SK-N-SH (cell line): Measurements from ENCODE around the gene NCAM1. TPM values are rescaled to one million over a fixed set of nuclear protein-coding genes. Genes with fewer than 3 reads are reported as not detected.

Source experiments
- CTCF ChIA-PET: fragments of 300-600, 350-600 bp; formaldehyde crosslinking; extraction: SDS; loops from one replicate; lab custom pipeline; 2021; lab: Yijun Ruan, JAX
- POLR2A ChIA-PET: fragments of 350-600 bp; sonication (Branson Sonifier 250); formaldehyde crosslinking; extraction: SDS; loops from one replicate; lab custom pipeline; 2020; ENCODE audit warnings: antibody characterized with exemption, inconsistent platforms; lab: Yijun Ruan, JAX
- DNase-seq: peaks from one replicate; pipeline ENCODE4 v3.0.0; 2012
- H2AFZ ChIP-seq: fragments of 200-600 bp; sonication (generic); 2 replicates; pipeline ENCODE4 v1.8.1; 2016; ENCODE audit warnings: antibody characterized with exemption, mild to moderate bottlenecking, low read depth
- H3F3A ChIP-seq: fragments of 200-600 bp; sonication (generic); replicated peaks from 2 replicates; pipeline ENCODE3; 2016; ENCODE audit warnings: antibody characterized with exemption, mild to moderate bottlenecking; ENCODE audit not compliant: insufficient read depth
- H3K27ac ChIP-seq, 2 experiments: fragments of 200-500 bp in 1 of 2; fragments of 200-600 bp in 1 of 2; sonication (Bioruptor generic) in 1 of 2; sonication (generic), shearing (Covaris generic) in 1 of 2; 2 replicates each; pipeline versions ENCODE4 v1.5.1 to v1.6.1; 2014 to 2016; ENCODE audit warnings: low read depth in 2 of 2, inconsistent platforms in 1 of 2, low read length in 1 of 2, mild to moderate bottlenecking in 1 of 2, mixed read lengths in 1 of 2
- H3K27me3 ChIP-seq: fragments of 200-600 bp; sonication (generic), shearing (Covaris generic); 2 replicates; pipeline ENCODE4 v1.6.1; 2016; ENCODE audit warnings: mixed run types; ENCODE audit not compliant: insufficient read depth
- H3K36me3 ChIP-seq, 2 experiments: fragments of 200-500 bp in 1 of 2; fragments of 200-600 bp in 1 of 2; sonication (Bioruptor generic) in 1 of 2; sonication (generic) in 1 of 2; replicated peaks in 1 of 2; 2 replicates each; pipeline versions ENCODE3 to v1.5.1; 2014 to 2016; ENCODE audit warnings: low read length in 1 of 2, mild to moderate bottlenecking in 1 of 2; ENCODE audit not compliant: insufficient read depth in 2 of 2, control insufficient read depth in 1 of 2
- H3K4me1 ChIP-seq, 2 experiments: fragments of 200-500 bp in 1 of 2; fragments of 200-600 bp in 1 of 2; sonication (Bioruptor generic) in 1 of 2; sonication (generic), shearing (Covaris generic) in 1 of 2; 2 replicates each; pipeline versions ENCODE4 v1.5.1 to v1.6.1; 2014 to 2016; ENCODE audit warnings: low read depth in 1 of 2, low read length in 1 of 2, mixed run types in 1 of 2; ENCODE audit not compliant: insufficient read depth in 2 of 2, control insufficient read depth in 1 of 2
- H3K4me2 ChIP-seq: fragments of 200-600 bp; sonication (generic), shearing (Covaris generic); 2 replicates; pipeline ENCODE4 v1.6.1; 2017; ENCODE audit warnings: mixed run types
- H3K4me3 ChIP-seq, 2 experiments: fragments of 200-500 bp in 1 of 2; fragments of 200-600 bp in 1 of 2; sonication (Bioruptor generic) in 1 of 2; sonication (generic), shearing (Covaris generic) in 1 of 2; 2 replicates each; pipeline versions ENCODE4 v1.5.1 to v1.8.1; 2014 to 2016; ENCODE audit warnings: low read depth in 2 of 2, inconsistent platforms in 1 of 2, low read length in 1 of 2, mild to moderate bottlenecking in 1 of 2, mixed read lengths in 1 of 2, moderate library complexity in 1 of 2
- H3K79me2 ChIP-seq: fragments of 200-600 bp; sonication (generic); 2 replicates; pipeline ENCODE4 v1.8.1; 2017; ENCODE audit warnings: mild to moderate bottlenecking; ENCODE audit not compliant: insufficient read depth
- H3K9ac ChIP-seq: fragments of 200-600 bp; sonication (generic); 2 replicates; pipeline ENCODE4 v1.6.1; 2017; ENCODE audit warnings: mixed run types
- H3K9me2 ChIP-seq: fragments of 200-600 bp; sonication (generic); 2 replicates; pipeline ENCODE4 v1.6.1; 2017; ENCODE audit warnings: mixed run types
- H3K9me3 ChIP-seq: fragments of 200-600 bp; sonication (generic); 2 replicates; pipeline ENCODE4 v1.6.1; 2017; ENCODE audit warnings: mixed run types, mild to moderate bottlenecking, moderate library complexity
- H4K20me1 ChIP-seq: fragments of 200-600 bp; sonication (generic); 2 replicates; pipeline ENCODE4 v1.6.1; 2017; ENCODE audit warnings: mild to moderate bottlenecking, mixed run types; ENCODE audit not compliant: insufficient read depth
- CHD2 ChIP-seq: fragments of 150-350 bp; IDR thresholded peaks from 2 replicates; pipeline ENCODE4 v1.6.1; 2018; ENCODE audit warnings: low read length; ENCODE audit not compliant: partially characterized antibody
- CTCF ChIP-seq: fragments of 200-600 bp; sonication (generic); IDR thresholded peaks from 2 replicates; pipeline ENCODE4 v1.6.1; 2017; ENCODE audit warnings: antibody characterized with exemption, mild to moderate bottlenecking, moderate library complexity
- ELF1 ChIP-seq: IDR thresholded peaks from 2 replicates; pipeline ENCODE4 v1.4.0; 2012
- EP300 ChIP-seq, 2 experiments: IDR thresholded peaks; 2 replicates each; pipeline versions ENCODE4 v1.4.0 to v1.6.1; 2012; ENCODE audit warnings: borderline replicate concordance in 1 of 2, low read depth in 1 of 2, low read length in 1 of 2
- EZH2phosphoT487 ChIP-seq: fragments of 200-600 bp; sonication (generic); IDR thresholded peaks from 2 replicates; pipeline ENCODE4 v1.6.1; 2017; ENCODE audit warnings: low read depth, mixed run types, mild to moderate bottlenecking, antibody characterized with exemption, moderate library complexity, borderline replicate concordance
- FOSL2 ChIP-seq: IDR thresholded peaks from 2 replicates; pipeline ENCODE4 v1.4.0; 2012; ENCODE audit warnings: low read depth, mild to moderate bottlenecking, moderate library complexity, borderline replicate concordance
- FOXJ3 ChIP-seq: sonication (generic); formaldehyde crosslinking; IDR thresholded peaks from 2 replicates; pipeline ENCODE4 v1.5.1; 2020; ENCODE audit warnings: mild to moderate bottlenecking, missing genetic modification reagents
- FOXM1 ChIP-seq: IDR thresholded peaks from 2 replicates; pipeline ENCODE4 v1.4.0; 2012; ENCODE audit warnings: low read depth, mild to moderate bottlenecking
- GABPA ChIP-seq: IDR thresholded peaks from 2 replicates; pipeline ENCODE4 v1.4.0; 2012; ENCODE audit warnings: low read depth, mild to moderate bottlenecking
- GATA2 ChIP-seq: sonication (generic); formaldehyde crosslinking; IDR thresholded peaks from 2 replicates; pipeline ENCODE4 v1.5.0; 2020; ENCODE audit warnings: mild to moderate bottlenecking, missing genetic modification reagents
- MEF2A ChIP-seq: IDR thresholded peaks from 2 replicates; pipeline ENCODE4 v1.4.0; 2012; ENCODE audit warnings: low read depth, borderline replicate concordance
- MXI1 ChIP-seq: IDR thresholded peaks from 2 replicates; pipeline ENCODE4 v1.6.1; 2012; ENCODE audit warnings: mild to moderate bottlenecking, low read depth, low read length, improper control_type of control experiment
- NFIC ChIP-seq: IDR thresholded peaks from 2 replicates; pipeline ENCODE4 v1.4.0; 2012; ENCODE audit warnings: borderline replicate concordance
- POLR2AphosphoS5 ChIP-seq: IDR thresholded peaks from 2 replicates; pipeline ENCODE4 v1.6.1; 2012; ENCODE audit warnings: low read depth, low read length
- REST ChIP-seq: IDR thresholded peaks from 2 replicates; pipeline ENCODE4 v1.6.1; 2012; ENCODE audit warnings: mild to moderate bottlenecking, low read depth, low read length, moderate library complexity
- RXRA ChIP-seq: IDR thresholded peaks from 2 replicates; pipeline ENCODE4 v1.4.0; 2012; ENCODE audit warnings: low read depth, mild to moderate bottlenecking, borderline replicate concordance
- SIN3A ChIP-seq: IDR thresholded peaks from 2 replicates; pipeline ENCODE4 v1.6.1; 2012; ENCODE audit warnings: low read depth, mild to moderate bottlenecking, low read length, moderate library complexity, borderline replicate concordance
- SMC3 ChIP-seq: IDR thresholded peaks from 2 replicates; pipeline ENCODE4 v1.6.1; 2012; ENCODE audit warnings: low read depth, low read length, improper control_type of control experiment
- TCF12 ChIP-seq: IDR thresholded peaks from 2 replicates; pipeline ENCODE4 v1.4.0; 2012
- YY1 ChIP-seq: IDR thresholded peaks from 2 replicates; pipeline ENCODE4 v1.4.0; 2012; ENCODE audit warnings: low read depth, mild to moderate bottlenecking
- WGBS: methylation state at CpG from one replicate; pipeline ENCODE4 v1.1.6; 2017; ENCODE audit warnings: low lambda C conversion rate; 5-methylcytosine and 5-hydroxymethylcytosine counted together
- polyA plus RNA-seq, 3 experiments: library from polyadenylated mRNA; depleted of rRNA; stranded (reverse); fragments of >200 nt; gene quantifications; 2 replicates each; pipeline ENCODE4 v1.2.3, GENCODE V29; 2012
- TF ChIP-seq, protein P1 (sequence below): IDR thresholded peaks from 2 replicates; pipeline ENCODE4 v1.4.0; 2012; ENCODE audit warnings: low read depth, borderline replicate concordance

Gene NCAM1
- polyA plus RNA-seq, 1 of the 3 experiments (the other 2 are of a cell fraction): 19.4 TPM

GRCh38 chr11:113153847-113154246, 192.6 kb downstream of the NCAM1 start:
- no peak overlapping the region for H3K4me2 ChIP-seq
- CTCF ChIA-PET: interaction anchor here (1.0 kb wide), 1 partner anchor 49 kb away, joined by 3 read pairs; no protein-coding TSS in a partner anchor
- H3K9me2 ChIP-seq: no peaks in the 10 kb centered on the region
- POLR2A ChIA-PET: no interaction called here
- no peaks in the 10 kb centered on the region for H3F3A ChIP-seq
- no peaks in the 10 kb centered on the region for H4K20me1 ChIP-seq
- TF ChIP-seq FOSL2: no peak
- no peak for TF ChIP-seq NFIC
- no peak for TF ChIP-seq GABPA
- TF ChIP-seq CTCF: no peak
- no peak for TF ChIP-seq SIN3A
- TF ChIP-seq CHD2: no peak
- TF ChIP-seq POLR2AphosphoS5: no peak
- H3K27ac ChIP-seq: no peak overlapping the region
- H2AFZ ChIP-seq: no peak overlapping the region
- no peak for DNase-seq
- no peaks in the 10 kb centered on the region for H3K79me2 ChIP-seq
- H3K9me3 ChIP-seq: no peaks in the 10 kb centered on the region
- H3K4me3 ChIP-seq: no peak overlapping the region
- 69% methylated on average over 2 of the region's 2 CpGs for WGBS
- no peaks in the 10 kb centered on the region for H3K36me3 ChIP-seq
- H3K4me1 ChIP-seq: peaks cover 0 to 8% of the 10 kb centered on the region in 2 experiments; a peak in 2 of 4 replicates
- H3K27me3 ChIP-seq: no peaks in the 10 kb centered on the region
- no peak overlapping the region for H3K9ac ChIP-seq

DNA sequence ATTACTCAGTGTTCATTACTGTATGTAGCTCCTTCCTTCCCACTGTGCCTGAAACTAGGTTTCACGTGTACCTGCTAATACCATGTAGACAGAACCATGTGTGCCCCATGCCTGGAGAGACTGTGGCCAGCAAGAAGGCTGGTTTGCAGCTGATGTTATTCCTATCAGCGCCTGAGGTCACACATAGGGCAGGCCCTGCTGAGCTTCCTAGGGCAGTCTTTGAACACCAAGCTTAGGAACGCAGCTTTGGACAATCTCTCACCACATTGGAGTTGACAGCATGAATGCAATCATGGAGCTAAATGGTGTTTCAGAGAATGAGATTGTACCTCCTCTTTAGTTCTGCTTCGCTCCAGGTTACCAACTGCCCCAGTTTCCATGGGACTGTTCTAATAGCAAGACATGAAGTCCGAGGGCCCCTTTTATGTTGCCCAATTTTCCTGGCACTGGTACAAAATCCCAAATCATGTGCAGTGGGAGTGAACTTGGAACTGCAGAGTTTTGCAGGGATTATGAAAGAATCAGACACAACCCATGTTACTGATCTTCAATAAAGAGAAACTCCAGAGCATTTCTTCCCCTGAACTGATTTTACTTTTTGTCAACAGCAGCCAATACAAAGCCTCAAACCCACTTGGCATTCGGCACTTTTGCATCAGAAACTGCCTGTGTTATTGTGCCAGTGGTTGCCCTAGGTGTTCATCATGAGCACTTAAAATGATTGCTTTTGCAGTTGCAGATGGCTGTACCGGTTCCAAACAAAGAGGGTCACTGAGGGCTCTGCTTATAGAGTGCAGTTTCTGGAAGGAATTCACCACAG, 199.0 kb downstream of the NCAM1 start:
- Histone ChIP-seq H3K4me2 (no peak overlapping the region), H3K27me3 (no peaks in the 10 kb centered on the region), H3K79me2 (no peaks in the 10 kb centered on the region), H3K27ac (peak overlapping the region in 1 of 2 experiments; percentile 89; a peak in 2 of 4 replicates), H3K36me3 (no peaks in the 10 kb centered on the region), H4K20me1 (no peaks in the 10 kb centered on the region), H3F3A (no peaks in the 10 kb centered on the region), H3K9me2 (no peaks in the 10 kb centered on the region), H3K4me3 (no peak overlapping the region), H3K4me1 (peaks cover 0 to 47% of the 10 kb centered on the region in 2 experiments; a peak in 2 of 4 replicates), H2AFZ (no peak overlapping the region), H3K9me3 (no peaks in the 10 kb centered on the region), H3K9ac (no peak overlapping the region)
- DNase-seq: no peak
- WGBS: 54% methylated on average over 7 of the region's 7 CpGs
- ChIA-PET POLR2A (interaction anchor here (1.8 kb wide), 1 partner anchor 12 kb away, joined by 7 read pairs; no protein-coding TSS in a partner anchor), CTCF (interaction anchor here (0.9 to 2.9 kb wide), 4 partner anchors 13 to 940 kb away, joined by 3 to 13 read pairs (median 8); no protein-coding TSS in a partner anchor)
- TF ChIP-seq TCF12 (peak; percentile 20; the same call in 1 of the 2 replicates), GATA2 (0 out of 2 replicates have a peak, but pooled peaks have one; percentile 13), MXI1 (peak; percentile 59; the same call in 1 of the 2 replicates), FOXM1 (no peak), FOXJ3 (CRISPR knock-in tag) (peak; percentile 63; the same call in 1 of the 2 replicates), CHD2 (no peak), ELF1 (no peak), SMC3 (no peak), MEF2A (no peak), EZH2phosphoT487 (no peak), NFIC (no peak), YY1 (no peak), REST (no peak), RXRA (no peak), EP300 (IDR thresholded peaks at IDR 0.05; ENCODE audit: borderline replicate concordance in 1 of 2, low read depth in 1 of 2, low read length in 1 of 2) (peak in 1 of 2 experiments; percentile 67; a peak in 1 of 4 replicates)
- TF ChIP-seq, protein P1, sequence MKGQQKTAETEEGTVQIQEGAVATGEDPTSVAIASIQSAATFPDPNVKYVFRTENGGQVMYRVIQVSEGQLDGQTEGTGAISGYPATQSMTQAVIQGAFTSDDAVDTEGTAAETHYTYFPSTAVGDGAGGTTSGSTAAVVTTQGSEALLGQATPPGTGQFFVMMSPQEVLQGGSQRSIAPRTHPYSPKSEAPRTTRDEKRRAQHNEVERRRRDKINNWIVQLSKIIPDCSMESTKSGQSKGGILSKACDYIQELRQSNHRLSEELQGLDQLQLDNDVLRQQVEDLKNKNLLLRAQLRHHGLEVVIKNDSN: no peak
